B cell (primary cell): Measurements from ENCODE around the gene ABCA2. TPM values are rescaled to one million over a fixed set of nuclear protein-coding genes. Genes with fewer than 3 reads are reported as not detected.

ENCODE experiments used
- ATAC-seq: fragments of 200-7000 bp; cut with Tn5 transposase; one replicate; pipeline ENCODE4 v1.10.0; 2021; ENCODE audit warnings: low read depth, mild to moderate bottlenecking, moderate number of reproducible peaks, moderate library complexity
- CTCF ChIA-PET: fragments of 350-600 bp; sonication (Branson Sonifier 250); formaldehyde crosslinking; loops from one replicate; lab custom pipeline; 2021; ENCODE audit warnings: antibody characterized with exemption, inconsistent platforms; lab: Charles Lee
- POLR2A ChIA-PET: fragments of 350-600 bp; sonication (Branson Sonifier 250); formaldehyde crosslinking; loops from one replicate; lab custom pipeline; 2021; ENCODE audit warnings: antibody characterized with exemption; lab: Charles Lee
- DNase-seq: peaks from one replicate; pipeline ENCODE4 v3.0.0; 2013
- H2AFZ ChIP-seq: 2 replicates; pipeline ENCODE4 v1.6.1; 2012; ENCODE audit warnings: mild to moderate bottlenecking, low read depth, low read length; ENCODE audit not compliant: insufficient read depth, poor library complexity, severe bottlenecking
- H3K27ac ChIP-seq, 2 donors: 1 replicate in 1 of 2; 2 replicates in 1 of 2; pipeline ENCODE4 v1.5.1; 2012 to 2013; ENCODE audit warnings: low read length in 2 of 2, mild to moderate bottlenecking in 2 of 2, moderate library complexity in 1 of 2
- H3K27me3 ChIP-seq, 4 experiments: fragments of 200-600 bp in 1 of 4; sonication (generic) in 1 of 4; replicated peaks in 1 of 4; 1 replicate in 2 of 4; 2 replicates in 2 of 4; pipeline versions ENCODE4 v1.6.1 to v1.7.0; 2013 to 2016; ENCODE audit warnings: low read length in 3 of 4, mild to moderate bottlenecking in 2 of 4, mixed read lengths in 1 of 4, moderate library complexity in 1 of 4; ENCODE audit not compliant: insufficient read depth in 4 of 4, control insufficient read depth in 3 of 4; ENCODE audit errors: control extremely low read depth in 1 of 4
- H3K36me3 ChIP-seq, 2 experiments: replicated peaks in 1 of 2; 1 replicate in 1 of 2; 2 replicates in 1 of 2; pipeline versions ENCODE4 v1.6.1 to v1.7.1; 2013; ENCODE audit warnings: low read length in 1 of 2; ENCODE audit not compliant: insufficient read depth in 2 of 2, control insufficient read depth in 1 of 2; ENCODE audit errors: control extremely low read depth in 1 of 2, extremely low read depth in 1 of 2
- H3K4me1 ChIP-seq, 2 donors: fragments of 200-600 bp in 1 of 2; sonication (generic) in 1 of 2; 1 replicate in 1 of 2; 2 replicates in 1 of 2; pipeline versions ENCODE4 v1.5.1 to v1.6.1; 2013 to 2017; ENCODE audit warnings: low read length in 2 of 2; ENCODE audit not compliant: control insufficient read depth in 2 of 2, insufficient read depth in 2 of 2
- H3K4me2 ChIP-seq: replicated peaks from 2 replicates; pipeline ENCODE3; 2012; ENCODE audit warnings: mild to moderate bottlenecking, low read depth, low read length; ENCODE audit not compliant: poor library complexity, severe bottlenecking
- H3K4me3 ChIP-seq, 5 experiments: fragments of 200-600 bp in 1 of 5; sonication (generic) in 1 of 5; 1 replicate in 3 of 5; 2 replicates in 2 of 5; pipeline versions ENCODE4 v1.5.1 to v1.7.0; 2011 to 2016; ENCODE audit warnings: low read length in 4 of 5, mild to moderate bottlenecking in 4 of 5, low read depth in 2 of 5, control low read depth in 1 of 5, moderate library complexity in 1 of 5; ENCODE audit not compliant: insufficient read depth in 1 of 5; ENCODE audit errors: control extremely low read depth in 1 of 5, extremely low read depth in 1 of 5
- H3K79me2 ChIP-seq: fragments of 200-600 bp; sonication (generic); one replicate; pipeline ENCODE4 v1.6.0; 2016; ENCODE audit warnings: low read length; ENCODE audit not compliant: control insufficient read depth, insufficient read depth
- H3K9ac ChIP-seq: fragments of 200-600 bp; sonication (generic); 2 replicates; pipeline ENCODE4 v1.6.1; 2017; ENCODE audit warnings: mild to moderate bottlenecking, low read length, moderate library complexity
- H3K9me3 ChIP-seq, 3 donors: one replicate each; pipeline versions ENCODE4 v1.6.1 to v1.7.1; 2013; ENCODE audit warnings: low read length in 2 of 3; ENCODE audit not compliant: control insufficient read depth in 2 of 3, insufficient read depth in 1 of 3; ENCODE audit errors: control extremely low read depth in 1 of 3
- H4K20me1 ChIP-seq: 2 replicates; pipeline ENCODE4 v1.6.0; 2012; ENCODE audit warnings: mild to moderate bottlenecking, low read length; ENCODE audit not compliant: insufficient read depth, control insufficient read depth, poor library complexity, severe bottlenecking
- H3K27ac Mint-ChIP-seq: one replicate; pipeline ENCODE4 v1.8.0; 2021; ENCODE audit warnings: mixed read lengths
- H3K27me3 Mint-ChIP-seq: one replicate; pipeline ENCODE4 v1.8.0; 2021; ENCODE audit warnings: mixed read lengths
- H3K4me1 Mint-ChIP-seq: one replicate; pipeline ENCODE4 v1.8.0; 2021; ENCODE audit warnings: mixed read lengths
- H3K4me3 Mint-ChIP-seq: one replicate; pipeline ENCODE4 v1.8.0; 2021; ENCODE audit warnings: mixed read lengths
- H3K9me3 Mint-ChIP-seq: one replicate; pipeline ENCODE4 v1.8.0; 2022; ENCODE audit warnings: mixed read lengths; ENCODE audit not compliant: insufficient read depth
- EZH2 ChIP-seq: IDR thresholded peaks from 2 replicates; pipeline ENCODE4 v1.6.1; 2012; ENCODE audit warnings: borderline replicate concordance, low read depth, mild to moderate bottlenecking, moderate library complexity, low read length; ENCODE audit not compliant: insufficient read depth, poor library complexity, severe bottlenecking
- WGBS: methylation state at CpG from one replicate; pipeline ENCODE4 v1.1.5; 2013; ENCODE audit warnings: missing lambda C conversion rate; ENCODE audit not compliant: insufficient coverage; 5-methylcytosine and 5-hydroxymethylcytosine counted together
- intact Hi-C: fragments of 100-400 bp; cut with micrococcal nuclease; formaldehyde crosslinking; loops from one replicate; pipeline ENCODE4 v1.10.0; 2022
- polyA plus RNA-seq: library from polyadenylated mRNA; depleted of rRNA; stranded (reverse); fragments of >200 nt; gene quantifications from 2 replicates; pipeline ENCODE4 v1.2.3, GENCODE V29; 2012
- total RNA-seq, 2 donors: library from RNA; stranded (reverse); fragments of 120-200 nt in 1 of 2; gene quantifications; 1 replicate in 1 of 2; 2 replicates in 1 of 2; pipeline versions ENCODE4 v1.2.3 to v1.2.4, GENCODE V29; 2013 to 2022
- TF ChIP-seq, protein P1 (sequence below): fragments of 200-600 bp; IDR thresholded peaks from one replicate; pipeline ENCODE4 v1.8.0; 2022; ENCODE audit warnings: antibody characterized with exemption, mild to moderate bottlenecking

The ABCA2 gene
- total and polyA plus RNA-seq, 2 donors (not counting 1 experiment from before 2014, with no cell fraction given) = 30.7 to 61.1 TPM

DNA sequence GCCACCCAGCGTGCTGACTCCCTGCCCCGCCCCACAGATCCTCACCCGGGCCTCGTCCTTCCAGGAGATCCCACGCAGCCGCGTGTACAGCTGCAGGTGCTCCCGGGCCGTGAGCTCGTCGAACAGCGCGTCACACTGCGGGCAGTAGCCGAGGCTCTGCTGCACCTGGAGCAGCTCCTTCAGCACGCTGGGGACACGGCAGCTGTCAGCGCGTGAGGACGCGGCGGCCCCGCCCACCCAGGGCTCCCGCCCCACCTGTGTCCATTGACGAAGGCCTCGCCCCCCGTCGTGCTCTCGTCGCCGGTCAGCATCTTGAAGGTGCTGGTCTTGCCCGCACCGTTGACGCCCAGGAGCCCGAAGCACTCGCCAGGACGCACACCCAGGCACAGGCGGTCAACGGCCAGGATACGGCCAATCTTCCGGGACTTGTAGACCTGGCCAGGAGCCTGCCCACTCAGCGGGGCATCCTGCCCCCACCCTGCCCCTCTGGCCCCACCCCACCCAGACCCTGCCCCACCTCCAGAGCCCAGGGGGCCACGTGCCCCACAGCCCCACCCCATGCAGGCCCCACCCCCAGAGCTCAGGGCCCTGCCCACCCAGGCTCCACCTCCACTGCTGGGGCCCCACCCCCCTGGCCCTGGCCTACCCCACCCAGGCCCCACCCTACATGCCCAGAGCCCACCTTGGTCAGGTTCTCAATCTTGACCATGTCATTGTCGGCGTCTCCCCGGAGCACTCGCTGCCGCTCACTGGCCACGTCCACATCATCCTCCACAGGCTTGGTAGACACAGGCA, 17.9 kb downstream of the ABCA2 start:
- H2AFZ ChIP-seq = no peak overlapping the region
- H3K36me3 ChIP-seq = peaks cover 0 to 1% of the 10 kb centered on the region in 2 experiments
- H3K9me3 ChIP-seq = no peaks in the 10 kb centered on the region
- no peak overlapping the region for H3K9ac ChIP-seq
- CTCF ChIA-PET = no interaction called here
- H3K27ac Mint-ChIP-seq = no peak overlapping the region
- no peak for DNase-seq
- intact Hi-C loops = no loop called here
- H3K4me1 ChIP-seq = no peaks in the 10 kb centered on the region
- no peak overlapping the region for H3K27ac ChIP-seq
- no peaks in the 10 kb centered on the region for H3K9me3 Mint-ChIP-seq
- no peaks in the 10 kb centered on the region for H3K27me3 ChIP-seq
- TF ChIP-seq, protein P1, sequence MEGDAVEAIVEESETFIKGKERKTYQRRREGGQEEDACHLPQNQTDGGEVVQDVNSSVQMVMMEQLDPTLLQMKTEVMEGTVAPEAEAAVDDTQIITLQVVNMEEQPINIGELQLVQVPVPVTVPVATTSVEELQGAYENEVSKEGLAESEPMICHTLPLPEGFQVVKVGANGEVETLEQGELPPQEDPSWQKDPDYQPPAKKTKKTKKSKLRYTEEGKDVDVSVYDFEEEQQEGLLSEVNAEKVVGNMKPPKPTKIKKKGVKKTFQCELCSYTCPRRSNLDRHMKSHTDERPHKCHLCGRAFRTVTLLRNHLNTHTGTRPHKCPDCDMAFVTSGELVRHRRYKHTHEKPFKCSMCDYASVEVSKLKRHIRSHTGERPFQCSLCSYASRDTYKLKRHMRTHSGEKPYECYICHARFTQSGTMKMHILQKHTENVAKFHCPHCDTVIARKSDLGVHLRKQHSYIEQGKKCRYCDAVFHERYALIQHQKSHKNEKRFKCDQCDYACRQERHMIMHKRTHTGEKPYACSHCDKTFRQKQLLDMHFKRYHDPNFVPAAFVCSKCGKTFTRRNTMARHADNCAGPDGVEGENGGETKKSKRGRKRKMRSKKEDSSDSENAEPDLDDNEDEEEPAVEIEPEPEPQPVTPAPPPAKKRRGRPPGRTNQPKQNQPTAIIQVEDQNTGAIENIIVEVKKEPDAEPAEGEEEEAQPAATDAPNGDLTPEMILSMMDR = no peak
- no peak for TF ChIP-seq EZH2
- ATAC-seq = no peak
- H3K4me2 ChIP-seq = no peak overlapping the region
- POLR2A ChIA-PET = interaction anchor here (0.6 kb wide), 1 partner anchor 66 kb away, joined by 3 read pairs; no protein-coding TSS in a partner anchor
- H3K27me3 Mint-ChIP-seq = no peaks in the 10 kb centered on the region
- WGBS = 96% methylated on average over 41 of the region's 49 CpGs
- H3K4me1 Mint-ChIP-seq = no peaks in the 10 kb centered on the region
- no peaks in the 10 kb centered on the region for H3K79me2 ChIP-seq
- no peak overlapping the region for H3K4me3 Mint-ChIP-seq
- no peaks in the 10 kb centered on the region for H4K20me1 ChIP-seq
- H3K4me3 ChIP-seq = no peak overlapping the region

DNA sequence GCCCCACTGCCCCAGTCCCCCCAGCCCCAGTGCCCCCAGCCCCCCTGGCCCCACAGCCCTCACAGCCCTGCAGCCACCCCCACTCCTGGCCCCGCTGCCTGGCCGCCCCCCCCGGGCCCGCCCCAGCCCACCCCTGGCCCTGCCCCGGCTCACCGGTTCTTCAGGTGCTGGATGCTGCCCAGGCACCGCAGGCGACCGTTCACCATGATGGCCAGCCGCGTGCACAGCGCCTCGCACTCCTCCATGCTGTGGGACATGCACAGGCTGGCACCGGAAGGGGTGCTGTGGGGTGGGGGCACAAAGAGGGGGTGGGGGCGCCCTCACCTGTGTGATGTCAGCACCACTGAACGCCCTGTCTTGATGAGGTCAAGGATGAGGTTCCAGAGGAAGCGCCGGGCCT, 18.8 kb downstream of the ABCA2 start:
- Histone ChIP-seq H3K27me3 (no peaks in the 10 kb centered on the region), H2AFZ (no peak overlapping the region), H3K36me3 (peaks cover 0 to 1% of the 10 kb centered on the region in 2 experiments), H3K4me3 (no peak overlapping the region), H3K9ac (no peak overlapping the region), H3K4me1 (no peaks in the 10 kb centered on the region), H3K4me2 (no peak overlapping the region), H3K27ac (no peak overlapping the region), H4K20me1 (no peaks in the 10 kb centered on the region), H3K9me3 (peaks cover 0 to 4% (median 0%) of the 10 kb centered on the region in 3 donors), H3K79me2 (no peaks in the 10 kb centered on the region)
- no peaks in the 10 kb centered on the region for H3K27me3 Mint-ChIP-seq
- no peak overlapping the region for H3K27ac Mint-ChIP-seq
- ChIA-PET CTCF (no interaction called here), POLR2A (no interaction called here)
- DNase-seq (no peak), ATAC-seq (no peak)
- intact Hi-C loops = no loop called here
- H3K9me3 Mint-ChIP-seq = no peaks in the 10 kb centered on the region
- H3K4me1 Mint-ChIP-seq = no peaks in the 10 kb centered on the region
- H3K4me3 Mint-ChIP-seq = no peak overlapping the region
- 98% methylated on average over 5 of the region's 18 CpGs for WGBS
- no peak for TF ChIP-seq EZH2
- TF ChIP-seq, protein P1 = no peak
